SK-N-SH (cell line): ENCODE measurements around the gene AADACL4. TPM values are rescaled to one million over a fixed set of nuclear protein-coding genes. Genes with fewer than 3 reads are reported as not detected.

ENCODE experiments used
- CTCF ChIA-PET: fragments of 300-600, 350-600 bp; formaldehyde crosslinking; extraction: SDS; loops from one replicate; lab custom pipeline; 2021; lab: Yijun Ruan, JAX
- POLR2A ChIA-PET: fragments of 350-600 bp; sonication (Branson Sonifier 250); formaldehyde crosslinking; extraction: SDS; loops from one replicate; lab custom pipeline; 2020; ENCODE audit warnings: antibody characterized with exemption, inconsistent platforms; lab: Yijun Ruan, JAX
- DNase-seq: peaks from one replicate; pipeline ENCODE4 v3.0.0; 2012
- H2AFZ ChIP-seq: fragments of 200-600 bp; sonication (generic); 2 replicates; pipeline ENCODE4 v1.8.1; 2016; ENCODE audit warnings: antibody characterized with exemption, mild to moderate bottlenecking, low read depth
- H3F3A ChIP-seq: fragments of 200-600 bp; sonication (generic); replicated peaks from 2 replicates; pipeline ENCODE3; 2016; ENCODE audit warnings: antibody characterized with exemption, mild to moderate bottlenecking; ENCODE audit not compliant: insufficient read depth
- H3K27ac ChIP-seq, 2 experiments: fragments of 200-500 bp in 1 of 2; fragments of 200-600 bp in 1 of 2; sonication (Bioruptor generic) in 1 of 2; sonication (generic), shearing (Covaris generic) in 1 of 2; 2 replicates each; pipeline versions ENCODE4 v1.5.1 to v1.6.1; 2014 to 2016; ENCODE audit warnings: low read depth in 2 of 2, inconsistent platforms in 1 of 2, low read length in 1 of 2, mild to moderate bottlenecking in 1 of 2, mixed read lengths in 1 of 2
- H3K27me3 ChIP-seq: fragments of 200-600 bp; sonication (generic), shearing (Covaris generic); 2 replicates; pipeline ENCODE4 v1.6.1; 2016; ENCODE audit warnings: mixed run types; ENCODE audit not compliant: insufficient read depth
- H3K36me3 ChIP-seq, 2 experiments: fragments of 200-500 bp in 1 of 2; fragments of 200-600 bp in 1 of 2; sonication (Bioruptor generic) in 1 of 2; sonication (generic) in 1 of 2; replicated peaks in 1 of 2; 2 replicates each; pipeline versions ENCODE3 to v1.5.1; 2014 to 2016; ENCODE audit warnings: low read length in 1 of 2, mild to moderate bottlenecking in 1 of 2; ENCODE audit not compliant: insufficient read depth in 2 of 2, control insufficient read depth in 1 of 2
- H3K4me1 ChIP-seq, 2 experiments: fragments of 200-500 bp in 1 of 2; fragments of 200-600 bp in 1 of 2; sonication (Bioruptor generic) in 1 of 2; sonication (generic), shearing (Covaris generic) in 1 of 2; 2 replicates each; pipeline versions ENCODE4 v1.5.1 to v1.6.1; 2014 to 2016; ENCODE audit warnings: low read depth in 1 of 2, low read length in 1 of 2, mixed run types in 1 of 2; ENCODE audit not compliant: insufficient read depth in 2 of 2, control insufficient read depth in 1 of 2
- H3K4me2 ChIP-seq: fragments of 200-600 bp; sonication (generic), shearing (Covaris generic); 2 replicates; pipeline ENCODE4 v1.6.1; 2017; ENCODE audit warnings: mixed run types
- H3K4me3 ChIP-seq, 2 experiments: fragments of 200-500 bp in 1 of 2; fragments of 200-600 bp in 1 of 2; sonication (Bioruptor generic) in 1 of 2; sonication (generic), shearing (Covaris generic) in 1 of 2; 2 replicates each; pipeline versions ENCODE4 v1.5.1 to v1.8.1; 2014 to 2016; ENCODE audit warnings: low read depth in 2 of 2, inconsistent platforms in 1 of 2, low read length in 1 of 2, mild to moderate bottlenecking in 1 of 2, mixed read lengths in 1 of 2, moderate library complexity in 1 of 2
- H3K79me2 ChIP-seq: fragments of 200-600 bp; sonication (generic); 2 replicates; pipeline ENCODE4 v1.8.1; 2017; ENCODE audit warnings: mild to moderate bottlenecking; ENCODE audit not compliant: insufficient read depth
- H3K9ac ChIP-seq: fragments of 200-600 bp; sonication (generic); 2 replicates; pipeline ENCODE4 v1.6.1; 2017; ENCODE audit warnings: mixed run types
- H3K9me2 ChIP-seq: fragments of 200-600 bp; sonication (generic); 2 replicates; pipeline ENCODE4 v1.6.1; 2017; ENCODE audit warnings: mixed run types
- H3K9me3 ChIP-seq: fragments of 200-600 bp; sonication (generic); 2 replicates; pipeline ENCODE4 v1.6.1; 2017; ENCODE audit warnings: mixed run types, mild to moderate bottlenecking, moderate library complexity
- H4K20me1 ChIP-seq: fragments of 200-600 bp; sonication (generic); 2 replicates; pipeline ENCODE4 v1.6.1; 2017; ENCODE audit warnings: mild to moderate bottlenecking, mixed run types; ENCODE audit not compliant: insufficient read depth
- ELF1 ChIP-seq: IDR thresholded peaks from 2 replicates; pipeline ENCODE4 v1.4.0; 2012
- FOSL2 ChIP-seq: IDR thresholded peaks from 2 replicates; pipeline ENCODE4 v1.4.0; 2012; ENCODE audit warnings: low read depth, mild to moderate bottlenecking, moderate library complexity, borderline replicate concordance
- FOXM1 ChIP-seq: IDR thresholded peaks from 2 replicates; pipeline ENCODE4 v1.4.0; 2012; ENCODE audit warnings: low read depth, mild to moderate bottlenecking
- GABPA ChIP-seq: IDR thresholded peaks from 2 replicates; pipeline ENCODE4 v1.4.0; 2012; ENCODE audit warnings: low read depth, mild to moderate bottlenecking
- JUND ChIP-seq: IDR thresholded peaks from 2 replicates; pipeline ENCODE4 v1.4.0; 2012
- MXI1 ChIP-seq: IDR thresholded peaks from 2 replicates; pipeline ENCODE4 v1.6.1; 2012; ENCODE audit warnings: mild to moderate bottlenecking, low read depth, low read length, improper control_type of control experiment
- NFIC ChIP-seq: IDR thresholded peaks from 2 replicates; pipeline ENCODE4 v1.4.0; 2012; ENCODE audit warnings: borderline replicate concordance
- PBX3 ChIP-seq: IDR thresholded peaks from 2 replicates; pipeline ENCODE4; 2012
- RAD21 ChIP-seq: IDR thresholded peaks from 2 replicates; pipeline ENCODE4 v1.6.1; 2012; ENCODE audit warnings: mild to moderate bottlenecking, low read length
- SIN3A ChIP-seq: IDR thresholded peaks from 2 replicates; pipeline ENCODE4 v1.6.1; 2012; ENCODE audit warnings: low read depth, mild to moderate bottlenecking, low read length, moderate library complexity, borderline replicate concordance
- SMC3 ChIP-seq: IDR thresholded peaks from 2 replicates; pipeline ENCODE4 v1.6.1; 2012; ENCODE audit warnings: low read depth, low read length, improper control_type of control experiment
- TAF1 ChIP-seq: IDR thresholded peaks from 2 replicates; pipeline ENCODE4 v1.6.1; 2012; ENCODE audit warnings: low read depth, mild to moderate bottlenecking, low read length, moderate library complexity, borderline replicate concordance
- TCF12 ChIP-seq: IDR thresholded peaks from 2 replicates; pipeline ENCODE4 v1.4.0; 2012
- YY1 ChIP-seq: IDR thresholded peaks from 2 replicates; pipeline ENCODE4 v1.4.0; 2012; ENCODE audit warnings: low read depth, mild to moderate bottlenecking
- WGBS: methylation state at CpG from one replicate; pipeline ENCODE4 v1.1.6; 2017; ENCODE audit warnings: low lambda C conversion rate; 5-methylcytosine and 5-hydroxymethylcytosine counted together
- polyA plus RNA-seq, 3 experiments: library from polyadenylated mRNA; depleted of rRNA; stranded (reverse); fragments of >200 nt; gene quantifications; 2 replicates each; pipeline ENCODE4 v1.2.3, GENCODE V29; 2012
- TF ChIP-seq, protein P1 (sequence below): IDR thresholded peaks from 2 replicates; pipeline ENCODE4 v1.4.0; 2012; ENCODE audit warnings: low read depth, borderline replicate concordance
- TF ChIP-seq, protein P2 (sequence below): IDR thresholded peaks from 2 replicates; pipeline ENCODE4 v1.4.0; 2012; ENCODE audit warnings: low read depth

AADACL4 gene
- polyA plus RNA-seq, 1 of the 3 experiments (the other 2 are of a cell fraction): 0.59 TPM

DNA sequence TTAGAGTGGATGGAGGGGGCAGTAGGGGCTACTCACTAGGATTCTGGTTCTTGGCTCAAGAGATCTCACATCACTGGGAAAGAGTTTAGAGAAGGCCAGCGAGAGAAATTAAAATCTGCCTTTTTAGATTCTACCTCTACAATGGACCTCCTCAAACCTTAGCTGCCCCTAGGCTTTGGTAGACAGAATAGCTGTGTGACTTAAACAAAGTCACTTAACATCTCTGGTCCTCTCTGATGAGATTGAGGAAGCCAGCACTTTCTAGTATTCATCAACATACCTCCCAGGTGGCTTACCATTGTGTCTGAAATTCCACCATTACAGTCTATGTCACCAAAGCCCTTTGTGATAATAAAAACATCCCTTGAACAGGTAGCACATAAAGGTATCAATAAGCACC is 18.7 kb downstream of the AADACL4 start:
- WGBS: 7% methylated on average over 1 of the region's 1 CpG
- TF ChIP-seq SMC3 (no peak), FOXM1 (no peak), SIN3A (no peak), GABPA (no peak), YY1 (no peak), RAD21 (no peak), PBX3 (no peak), FOSL2 (no peak), MXI1 (no peak)
- TF ChIP-seq, protein P1, sequence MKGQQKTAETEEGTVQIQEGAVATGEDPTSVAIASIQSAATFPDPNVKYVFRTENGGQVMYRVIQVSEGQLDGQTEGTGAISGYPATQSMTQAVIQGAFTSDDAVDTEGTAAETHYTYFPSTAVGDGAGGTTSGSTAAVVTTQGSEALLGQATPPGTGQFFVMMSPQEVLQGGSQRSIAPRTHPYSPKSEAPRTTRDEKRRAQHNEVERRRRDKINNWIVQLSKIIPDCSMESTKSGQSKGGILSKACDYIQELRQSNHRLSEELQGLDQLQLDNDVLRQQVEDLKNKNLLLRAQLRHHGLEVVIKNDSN: no peak
- no peaks in the 10 kb centered on the region for H3K27me3 ChIP-seq

GRCh38 chr1:12665511-12665910 is 21.6 kb downstream of the AADACL4 start:
- H3K9me2 ChIP-seq: no peaks in the 10 kb centered on the region
- no peak overlapping the region for H3K27ac ChIP-seq
- no peak overlapping the region for H3K9ac ChIP-seq
- H3K4me1 ChIP-seq: no peaks in the 10 kb centered on the region
- no peaks in the 10 kb centered on the region for H3K36me3 ChIP-seq
- H3K4me2 ChIP-seq: no peak overlapping the region
- CTCF ChIA-PET: interaction anchor here (0.6 to 1.0 kb wide), 2 partner anchors 9 to 352 kb away, joined by 3 read pairs; no protein-coding TSS in a partner anchor
- no peaks in the 10 kb centered on the region for H3K9me3 ChIP-seq
- H3F3A ChIP-seq: no peaks in the 10 kb centered on the region
- no peak for TF ChIP-seq MXI1
- TF ChIP-seq YY1: no peak
- TF ChIP-seq ELF1: no peak
- TF ChIP-seq TCF12: no peak
- no peak for TF ChIP-seq GABPA
- TF ChIP-seq SMC3: no peak
- no peak for TF ChIP-seq TAF1
- TF ChIP-seq NFIC: no peak
- TF ChIP-seq FOSL2: no peak
- TF ChIP-seq, protein P2, sequence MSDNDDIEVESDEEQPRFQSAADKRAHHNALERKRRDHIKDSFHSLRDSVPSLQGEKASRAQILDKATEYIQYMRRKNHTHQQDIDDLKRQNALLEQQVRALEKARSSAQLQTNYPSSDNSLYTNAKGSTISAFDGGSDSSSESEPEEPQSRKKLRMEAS: no peak
- TF ChIP-seq JUND: no peak
- no peak for TF ChIP-seq FOXM1
- no peak for TF ChIP-seq SIN3A
- TF ChIP-seq, all 33 proteins: peak for 0
- WGBS: 40% methylated on average over 4 of the region's 4 CpGs
- H3K4me3 ChIP-seq: no peak overlapping the region
- no peaks in the 10 kb centered on the region for H3K27me3 ChIP-seq
- no peaks in the 10 kb centered on the region for H3K79me2 ChIP-seq
- no peak for DNase-seq
- POLR2A ChIA-PET: interaction anchor here (0.6 kb wide), 1 partner anchor 571 kb away, joined by 3 read pairs; no protein-coding TSS in a partner anchor
- no peak overlapping the region for H2AFZ ChIP-seq
- H4K20me1 ChIP-seq: no peaks in the 10 kb centered on the region

More for the DNA sequence above, 18.7 kb downstream of the AADACL4 start:
- Histone ChIP-seq H3K27ac (no peak overlapping the region), H2AFZ (no peak overlapping the region), H3K9ac (no peak overlapping the region), H3K4me3 (no peak overlapping the region), H3F3A (no peaks in the 10 kb centered on the region), H3K79me2 (no peaks in the 10 kb centered on the region), H3K36me3 (no peaks in the 10 kb centered on the region), H3K9me3 (no peaks in the 10 kb centered on the region), H3K4me1 (no peaks in the 10 kb centered on the region), H3K4me2 (no peak overlapping the region), H3K9me2 (no peaks in the 10 kb centered on the region), H4K20me1 (no peaks in the 10 kb centered on the region)
- ChIA-PET POLR2A (no interaction called here), CTCF (interaction anchor here (1.2 kb wide), 1 partner anchor 349 kb away, joined by 4 read pairs; no protein-coding TSS in a partner anchor)
- no peak for DNase-seq
